GM12878 (cell line): ENCODE measurements around the gene DYRK4. TPM values are rescaled to one million over a fixed set of nuclear protein-coding genes. Genes with fewer than 3 reads are reported as not detected.

ENCODE experiments used
- ATF2 ChIP-seq: IDR thresholded peaks from 2 replicates; pipeline ENCODE4 v1.6.1; 2012; ENCODE audit warnings: low read length, inconsistent platforms
- BACH1 ChIP-seq: fragments of 450-650 bp; IDR thresholded peaks from 2 replicates; pipeline ENCODE4 v1.6.1; 2017; ENCODE audit warnings: mild to moderate bottlenecking, borderline replicate concordance
- CBX3 ChIP-seq: fragments of 200-600 bp; sonication (generic); IDR thresholded peaks from 2 replicates; pipeline ENCODE4 v1.6.1; 2016; ENCODE audit warnings: low read depth, borderline replicate concordance
- CREM ChIP-seq: IDR thresholded peaks from 2 replicates; pipeline ENCODE4 v1.6.1; 2014; ENCODE audit warnings: antibody characterized with exemption, low read depth
- E4F1 ChIP-seq: fragments of 450-650 bp; IDR thresholded peaks from 2 replicates; pipeline ENCODE4 v1.6.1; 2018; ENCODE audit warnings: borderline replicate concordance, mild to moderate bottlenecking; ENCODE audit not compliant: partially characterized antibody
- ELK1 ChIP-seq: IDR thresholded peaks from 2 replicates; pipeline ENCODE4 v1.6.1; 2012; ENCODE audit warnings: low read depth, low read length, improper control_type of control experiment
- HCFC1 ChIP-seq: fragments of 150-350 bp; IDR thresholded peaks from 2 replicates; pipeline ENCODE4 v1.6.1; 2014; ENCODE audit warnings: low read length
- HDAC6 ChIP-seq: fragments of 200-600 bp; sonication (generic); IDR thresholded peaks from one replicate; pipeline ENCODE4 v1.8.0; 2017; ENCODE audit warnings: antibody characterized with exemption; ENCODE audit not compliant: unreplicated experiment
- NBN ChIP-seq: fragments of 450-650 bp; IDR thresholded peaks from 2 replicates; pipeline ENCODE4 v1.6.1; 2016
- NFYB ChIP-seq: IDR thresholded peaks from 2 replicates; pipeline ENCODE4 v1.6.1; 2011; ENCODE audit warnings: low read depth, mild to moderate bottlenecking, low read length, improper control_type of control experiment, moderate library complexity; ENCODE audit not compliant: insufficient read depth
- RELB ChIP-seq: fragments of 450-650 bp; IDR thresholded peaks from 2 replicates; pipeline ENCODE4 v1.6.1; 2017; ENCODE audit warnings: low read depth, mild to moderate bottlenecking, moderate library complexity
- SKIL ChIP-seq: fragments of 450-650 bp; IDR thresholded peaks from 2 replicates; pipeline ENCODE4 v1.6.1; 2017; ENCODE audit warnings: mild to moderate bottlenecking, low read depth, inconsistent platforms; ENCODE audit not compliant: poor library complexity, severe bottlenecking
- SMARCA5 ChIP-seq: fragments of 450-650 bp; IDR thresholded peaks from 2 replicates; pipeline ENCODE4 v1.6.1; 2017; ENCODE audit warnings: mild to moderate bottlenecking
- STAT1 ChIP-seq: fragments of 450-650 bp; conservative IDR thresholded peaks from 2 replicates; pipeline ENCODE4 v1.6.1; 2014; ENCODE audit warnings: antibody characterized with exemption, mild to moderate bottlenecking
- TCF12 ChIP-seq: IDR thresholded peaks from 2 replicates; pipeline ENCODE4 v1.6.1; 2011; ENCODE audit warnings: low read depth, mild to moderate bottlenecking, low read length
- ZBTB11 ChIP-seq: fragments of 450-650 bp; formaldehyde crosslinking; IDR thresholded peaks from 2 replicates; pipeline ENCODE4 v1.5.0; 2022; ENCODE audit warnings: mild to moderate bottlenecking, missing genetic modification characterization
- polyA plus RNA-seq, 11 experiments: library from polyadenylated mRNA; depleted of rRNA in 4 of 11; unstranded in 6 of 11; stranded (reverse) in 5 of 11; fragments of >200 nt; fragmentation: Nextera tagmentation in 4 of 11; fragmentation: Illumina TruSeq in 1 of 11; extraction: Ambion mirVana in 4 of 11; extraction: Trizol in 1 of 11; gene quantifications; 1 replicate in 1 of 11; 2 replicates in 10 of 11; pipeline versions ENCODE4 v1.2.1 to v1.2.3, GENCODE V29; 2011 to 2016; ENCODE audit warnings: inconsistent platforms in 2 of 11, missing spikeins in 2 of 11, low read depth in 1 of 11
- total RNA-seq, 4 experiments: library from RNA; depleted of rRNA in 3 of 4; stranded (reverse); fragments of >200 nt in 3 of 4; fragmentation: Illumina TruSeq in 1 of 4; extraction: Trizol in 1 of 4; gene quantifications; 2 replicates each; pipeline versions ENCODE4 v1.2.1 to v1.2.3, GENCODE V29; 2013 to 2021

The DYRK4 gene
- total and polyA plus RNA-seq, 10 of the 15 experiments (the other 5 are each of a cell fraction or from before 2014, with no cell fraction given): 30.8 to 66.7 (median 46.8) TPM

- peak; percentile 76 for TF ChIP-seq RELB
- TF ChIP-seq ATF2: no peak
- no peak for TF ChIP-seq HDAC6
- TF ChIP-seq TCF12: peak; percentile 71; the same call in 1 of the 2 replicates
- no peak for TF ChIP-seq E4F1
- TF ChIP-seq ZBTB11 (CRISPR knock-in tag): no peak
- TF ChIP-seq SKIL: no peak
- TF ChIP-seq HCFC1: peak; percentile 44; the same call in 1 of the 2 replicates
- peak; percentile 67; the same call in 1 of the 2 replicates for TF ChIP-seq BACH1
- TF ChIP-seq STAT1: peak; percentile 91; the same call in 1 of the 2 replicates
- peak; percentile 62 for TF ChIP-seq CREM
- TF ChIP-seq SMARCA5: peak; percentile 89
- no peak for TF ChIP-seq NFYB
- TF ChIP-seq CBX3: no peak
- TF ChIP-seq ELK1: no peak
- peak; percentile 94 for TF ChIP-seq NBN
Observed at GRCh38 chr12:4604684-4605193, 42.7 kb downstream of the DYRK4 start (continued).
